HG03565 (cell line): Measurements from ENCODE around the gene PDIA6.

ENCODE experiments used
- ATAC-seq: cut with Tn5 transposase; IDR thresholded peaks from one replicate; pipeline ENCODE4 v1.9.1; 2021; ENCODE audit warnings: mild to moderate bottlenecking, moderate library complexity; ENCODE audit not compliant: unreplicated experiment

The PDIA6 gene

DNA sequence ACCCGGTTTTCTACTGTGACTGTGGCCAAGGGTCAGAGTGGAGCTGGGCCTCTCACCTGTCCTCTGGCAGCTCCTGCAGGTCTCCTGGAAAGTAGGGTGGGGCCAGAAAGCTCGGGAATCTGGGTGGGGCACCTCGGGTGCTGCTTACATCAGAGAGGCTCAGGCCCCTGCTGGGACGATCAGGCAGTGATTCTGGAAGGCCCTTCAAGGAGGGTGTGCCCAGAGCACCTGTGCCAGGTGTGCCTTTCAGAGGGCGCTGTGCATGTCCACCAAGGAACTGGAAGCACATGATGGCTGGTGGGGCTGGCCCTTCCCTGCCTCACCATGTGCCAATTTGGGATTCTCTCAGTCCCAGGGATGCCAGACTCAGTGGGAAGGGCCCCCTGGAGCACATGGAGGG lies 47.1 kb downstream of the PDIA6 start:
- no peak for ATAC-seq

DNA sequence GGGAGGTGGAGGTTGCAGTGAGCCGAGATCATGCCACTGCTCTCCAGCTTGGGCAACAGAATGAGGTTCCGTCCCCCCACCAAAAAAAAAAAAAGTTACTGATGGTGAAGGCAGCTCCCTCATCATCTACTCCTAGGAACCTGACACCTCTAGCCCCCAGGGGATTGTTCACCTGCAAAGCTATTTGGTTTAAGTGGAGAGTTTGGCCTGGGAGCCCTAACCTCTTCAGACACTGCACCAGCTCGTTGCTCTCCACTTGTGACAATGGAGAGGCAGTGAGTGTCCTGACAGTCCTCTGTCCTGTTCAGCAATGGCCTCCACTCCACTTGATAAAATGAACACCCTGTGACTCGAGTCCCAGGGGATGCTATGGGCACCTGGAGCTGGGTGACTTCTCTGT lies 47.7 kb downstream of the PDIA6 start:
- ATAC-seq, result no peak

DNA sequence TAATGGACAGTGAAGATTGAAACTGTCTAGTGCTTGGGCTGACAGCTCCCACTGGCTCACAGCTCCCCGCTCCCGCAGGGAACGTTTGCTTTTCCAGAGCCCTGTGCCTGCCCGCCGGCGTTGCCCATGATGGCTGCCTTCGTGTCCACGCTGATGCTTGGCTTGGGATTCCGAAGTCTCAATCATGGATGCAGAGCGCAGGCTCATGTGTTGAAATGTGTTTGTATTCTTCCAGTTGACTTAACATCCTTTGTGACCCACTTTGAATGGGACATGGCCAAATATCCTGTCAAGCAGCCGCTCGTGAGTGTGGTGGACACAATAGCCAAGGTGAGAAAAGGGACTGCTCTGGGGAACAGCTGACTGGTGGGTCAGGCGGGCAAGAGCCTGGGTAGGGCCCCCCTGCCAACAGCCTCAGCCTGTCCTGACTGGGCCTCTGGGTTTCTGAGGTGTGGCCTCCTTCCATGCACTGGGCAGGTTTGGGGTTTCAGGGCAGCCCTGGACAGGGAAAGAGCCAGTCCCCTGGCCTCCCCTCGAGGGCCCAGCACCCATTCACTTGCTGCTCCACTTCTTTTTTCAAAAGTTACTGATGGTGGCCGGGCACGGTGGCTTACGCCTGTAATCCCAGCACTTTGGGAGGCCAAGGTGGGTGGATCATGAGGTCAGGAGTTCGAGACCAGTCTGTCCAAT lies 48.3 kb downstream of the PDIA6 start:
- ATAC-seq, result no peak

DNA sequence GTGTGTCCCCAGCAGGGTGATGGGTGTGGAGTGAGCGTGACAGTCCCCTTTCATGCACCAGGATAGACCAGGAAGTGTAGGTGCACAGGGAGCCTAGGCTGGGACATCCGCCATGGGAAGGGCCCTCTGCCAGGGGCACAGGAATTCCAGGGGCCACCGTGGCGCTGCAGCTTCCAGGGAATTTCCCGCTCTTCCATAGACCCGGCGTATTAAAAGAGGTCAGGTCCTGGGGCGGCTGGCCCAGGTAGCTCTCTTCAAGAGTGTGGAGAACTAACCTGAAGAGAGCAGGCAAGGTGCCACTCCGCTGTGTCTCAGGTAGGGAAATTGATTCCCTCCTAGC lies 49.2 kb downstream of the PDIA6 start:
- no peak for ATAC-seq

DNA sequence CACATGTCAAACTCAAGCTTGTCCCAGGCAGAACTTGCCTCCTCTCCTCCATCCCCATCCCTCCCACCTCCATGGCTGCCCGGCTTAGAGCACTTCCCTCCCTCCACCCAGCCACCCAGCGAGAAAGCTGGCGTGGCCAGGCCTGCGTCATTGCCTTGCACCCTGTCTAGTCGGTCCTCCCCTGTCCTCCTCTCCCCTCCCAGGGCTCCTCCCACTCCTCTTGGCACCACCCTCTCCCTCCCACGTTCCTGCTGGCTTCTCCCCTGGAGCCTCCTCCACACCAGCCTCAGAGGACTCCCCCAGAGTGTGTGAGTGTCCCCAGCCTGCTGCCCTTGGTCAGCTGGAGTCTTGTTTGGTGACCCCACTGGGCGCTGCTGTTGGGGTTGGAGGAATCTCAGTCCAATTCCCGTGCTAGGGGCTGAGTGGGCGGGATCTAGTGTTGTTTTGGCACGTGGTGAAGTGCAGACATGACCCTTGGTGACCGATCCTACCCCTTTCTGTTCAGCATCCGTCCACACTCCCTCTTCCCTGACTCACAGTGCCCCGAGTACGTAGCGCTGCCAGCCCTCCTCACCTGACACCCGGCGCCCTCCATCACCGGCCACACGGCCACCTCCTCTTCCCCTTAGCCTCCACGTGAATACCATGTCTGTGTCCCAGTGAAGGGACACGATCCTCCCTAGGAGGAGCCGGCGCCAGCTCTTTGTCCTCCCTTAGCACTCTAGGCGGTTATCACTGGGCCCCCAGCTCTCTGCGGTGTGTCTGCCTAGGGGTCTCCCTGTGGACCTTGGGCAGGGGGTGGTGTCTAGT lies 49.7 kb downstream of the PDIA6 start:
- no peak for ATAC-seq

DNA sequence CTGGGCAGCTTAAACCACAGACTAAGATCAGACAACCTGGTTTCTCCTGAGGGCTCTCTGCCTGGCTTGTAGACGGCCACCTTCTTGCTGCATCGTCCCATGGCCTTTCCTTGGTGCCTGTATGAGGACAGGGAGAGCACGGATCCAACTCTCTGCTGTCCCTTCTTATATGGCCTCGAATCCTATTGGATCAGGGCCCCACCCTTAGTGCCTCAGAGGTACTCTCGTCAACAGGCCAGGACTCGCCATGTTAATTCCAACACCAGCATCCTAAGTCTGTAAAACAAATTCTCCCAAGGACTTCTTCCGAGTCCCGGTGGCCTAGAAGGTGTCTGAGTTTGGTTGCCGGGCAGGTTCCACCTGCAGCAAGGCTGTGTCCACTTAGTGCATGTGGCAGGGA lies 51.0 kb downstream of the PDIA6 start:
- ATAC-seq, result no peak

DNA sequence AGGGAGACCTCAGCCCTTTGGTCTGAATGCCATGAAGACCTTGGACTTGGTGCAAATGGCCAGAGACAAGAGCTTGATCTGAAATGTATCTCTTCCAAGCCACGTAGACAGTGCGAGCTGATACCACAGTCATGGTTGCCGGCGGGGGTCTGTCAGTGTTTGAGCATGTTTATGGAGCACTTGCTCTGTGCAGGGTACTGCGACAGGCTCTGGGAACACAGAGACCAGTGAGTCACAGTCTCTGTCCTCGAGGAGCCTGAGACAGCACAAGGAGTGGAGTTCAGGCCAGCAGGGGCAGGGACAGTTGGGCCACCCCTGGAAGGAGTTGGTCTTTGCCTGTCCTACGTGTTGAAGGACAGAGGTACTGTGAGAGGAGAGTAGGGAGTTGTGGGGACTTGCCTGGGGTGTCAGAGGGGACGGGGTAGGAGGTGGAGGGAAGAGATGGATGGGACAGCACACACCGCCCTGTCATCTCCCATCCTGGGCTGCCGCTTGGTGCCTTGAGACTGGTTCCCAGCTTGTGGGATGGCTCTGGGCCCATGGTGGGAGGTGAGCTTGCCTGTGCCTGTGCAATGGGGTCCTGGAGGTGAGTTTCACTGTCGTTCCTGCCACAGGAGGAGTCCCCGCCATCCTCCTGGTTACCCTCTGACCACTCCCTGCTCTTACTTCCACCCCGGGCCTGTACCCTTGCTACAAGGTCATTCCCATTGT lies 51.6 kb downstream of the PDIA6 start:
- ATAC-seq, result no peak

DNA sequence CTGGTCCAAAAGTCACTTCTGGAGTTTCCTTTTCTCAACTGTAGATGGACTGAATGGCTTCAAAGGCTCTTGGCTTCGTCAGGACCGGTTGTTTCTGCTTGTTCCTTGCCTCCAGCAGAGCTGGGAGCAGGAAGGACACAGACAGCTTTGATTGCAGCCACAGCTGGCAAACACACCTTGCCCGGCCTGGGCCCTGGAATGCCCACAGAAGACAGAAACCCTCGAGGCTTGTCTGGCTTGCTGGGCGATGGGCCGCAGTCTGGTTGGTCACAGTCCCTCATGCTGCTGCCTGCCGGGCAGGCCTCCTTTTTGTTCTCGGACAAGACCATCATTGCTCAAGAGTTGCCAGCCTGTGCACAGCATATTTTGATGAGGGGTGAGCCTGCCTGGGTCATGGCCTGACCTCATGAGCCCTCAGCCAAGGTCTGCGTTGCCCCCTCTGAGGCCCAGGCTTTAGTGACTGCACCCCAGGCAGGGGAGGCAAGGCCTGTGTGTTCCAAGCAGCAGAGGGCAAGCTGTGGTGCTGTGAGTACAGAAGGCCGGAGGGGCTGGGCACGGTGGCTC lies 53.4 kb downstream of the PDIA6 start:
- ATAC-seq, result no peak

DNA sequence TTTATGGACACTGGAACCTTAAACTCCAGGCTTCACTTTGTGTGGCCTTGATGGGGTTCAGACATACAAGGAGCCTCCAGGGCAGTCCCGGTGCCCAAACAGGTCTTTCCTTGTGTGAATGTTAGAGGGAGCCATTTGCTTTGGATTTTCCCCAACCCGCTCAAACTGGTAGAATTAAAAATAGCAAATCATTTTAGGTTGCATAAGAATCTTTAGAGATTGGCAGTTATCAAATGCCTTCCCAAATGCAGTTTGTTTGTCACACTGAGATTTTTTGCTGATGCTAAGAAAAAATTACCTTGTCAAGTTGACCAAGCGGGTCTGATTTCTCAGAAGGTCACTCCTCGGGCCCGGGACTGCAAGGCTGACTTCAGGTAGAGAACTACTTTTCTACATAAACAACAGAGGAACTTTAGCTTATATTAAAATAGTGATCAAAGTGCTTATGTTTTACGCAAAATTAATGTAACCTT lies 54.7 kb downstream of the PDIA6 start:
- ATAC-seq, result no peak

DNA sequence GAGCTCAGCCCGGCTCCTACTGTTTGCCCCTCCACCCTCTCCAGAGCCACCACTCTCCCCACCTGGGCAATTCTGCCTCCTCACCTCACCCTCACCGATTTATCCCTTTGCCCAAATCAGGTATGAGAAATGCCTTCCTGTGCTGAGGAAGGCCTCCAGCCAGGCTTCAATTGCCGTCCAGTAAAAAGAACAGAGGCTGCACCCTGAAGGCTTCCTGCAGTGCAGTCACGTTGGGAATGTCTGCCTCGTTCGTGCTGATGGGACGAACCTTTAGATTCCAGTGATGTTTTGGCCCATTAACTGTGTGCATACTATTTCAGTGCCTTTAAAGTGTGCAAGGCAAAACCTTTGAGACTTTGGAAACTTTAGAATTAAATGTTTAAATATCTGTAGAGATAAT lies 57.0 kb downstream of the PDIA6 start:
- ATAC-seq, result no peak

DNA sequence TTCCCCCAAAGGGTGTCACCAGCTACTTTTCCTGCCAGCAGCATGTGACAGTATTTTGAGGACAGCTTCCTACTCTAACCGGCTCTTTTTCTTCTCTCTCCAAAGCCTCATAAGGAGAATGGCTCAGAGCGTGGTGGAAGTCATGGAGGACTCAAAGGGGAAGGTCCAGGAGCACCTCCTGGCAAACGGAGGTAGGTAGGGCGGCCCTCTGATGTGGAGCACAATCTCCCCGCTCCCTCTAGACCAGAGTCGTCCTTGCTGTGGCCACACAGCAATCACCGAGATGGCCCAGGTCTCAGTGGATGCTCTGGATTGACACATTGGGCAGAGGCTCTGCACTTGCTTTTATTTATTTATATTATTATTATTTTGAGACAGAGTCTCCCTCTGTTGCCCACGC lies 58.7 kb downstream of the PDIA6 start:
- ATAC-seq, result no peak

DNA sequence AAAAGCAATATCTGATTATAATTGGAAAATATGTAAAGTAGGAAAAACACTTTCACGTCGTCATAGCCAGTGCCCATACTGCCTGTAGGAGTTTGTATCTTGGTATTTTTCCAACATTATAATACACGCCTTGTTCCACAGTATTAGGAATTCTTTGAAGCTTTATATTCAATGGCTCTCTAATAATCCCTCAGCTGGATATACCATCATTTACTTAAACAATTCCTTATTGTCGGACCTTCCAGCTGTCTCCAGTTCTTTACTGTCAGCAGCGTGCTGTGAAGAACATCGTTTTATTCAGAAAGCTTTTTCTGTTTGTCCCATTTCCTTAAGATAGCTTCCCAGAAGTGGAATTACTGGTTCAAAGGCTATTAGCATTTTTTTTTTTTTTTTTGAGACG lies 59.4 kb downstream of the PDIA6 start:
- ATAC-seq, result no peak

DNA sequence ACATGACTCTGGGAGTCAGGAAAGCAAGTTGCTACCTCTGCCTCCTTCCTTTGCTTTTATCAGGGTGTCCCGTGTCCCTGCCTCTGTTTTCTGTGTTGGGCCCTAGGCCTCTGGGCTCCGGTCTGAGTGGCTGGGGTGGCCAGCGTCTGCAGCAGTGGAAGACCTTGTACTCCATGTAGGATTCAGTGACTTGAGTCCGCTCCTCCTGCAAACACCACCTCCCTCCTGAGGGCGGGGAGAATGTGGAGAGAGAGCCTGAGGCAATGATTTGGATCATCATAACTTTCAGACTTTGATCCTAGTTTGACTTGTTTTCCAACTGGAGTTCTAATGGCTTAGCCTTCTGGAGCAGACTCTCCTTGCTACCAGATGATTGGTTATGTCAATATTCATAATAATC lies 60.3 kb downstream of the PDIA6 start:
- no peak for ATAC-seq

DNA sequence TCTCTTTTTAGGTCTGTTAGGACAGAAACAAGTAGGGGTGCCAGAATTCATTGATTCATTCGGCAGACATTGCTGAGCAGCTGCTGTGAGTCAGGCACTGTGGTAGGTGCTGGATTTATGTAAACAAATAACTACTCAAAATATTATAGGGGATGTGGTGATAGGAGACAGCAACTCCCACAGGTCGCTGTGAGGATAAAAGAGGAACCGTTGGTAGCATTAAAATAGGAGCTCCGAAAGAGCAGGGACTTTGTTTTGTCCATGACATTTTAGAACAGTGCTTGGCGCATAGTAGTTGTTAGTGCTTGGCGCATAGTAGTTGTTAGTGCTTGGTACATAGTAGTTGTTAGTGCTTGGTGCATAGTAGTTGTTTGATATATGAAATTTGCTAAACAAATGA lies 62.0 kb downstream of the PDIA6 start:
- ATAC-seq, result no peak

DNA sequence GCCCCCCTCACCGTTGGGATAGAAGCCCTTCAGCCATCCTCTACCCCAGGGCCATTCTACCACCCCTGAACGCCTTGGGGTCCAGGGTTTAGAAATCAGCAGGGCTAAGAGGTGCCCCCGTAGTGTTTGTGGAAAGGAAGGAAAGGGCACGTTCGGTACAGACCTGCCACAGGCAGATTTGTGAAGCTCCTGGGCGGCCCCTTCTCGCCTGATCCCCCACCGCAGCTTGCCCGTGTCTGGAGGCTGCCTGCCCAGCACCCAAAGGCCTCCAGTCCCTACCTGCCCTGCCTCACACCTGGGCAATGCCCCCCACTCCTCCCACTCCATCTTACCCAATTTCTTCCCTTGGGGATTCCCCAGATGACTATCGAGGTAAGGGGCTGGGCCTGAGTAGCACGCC lies 69.9 kb downstream of the PDIA6 start:
- no peak for ATAC-seq

DNA sequence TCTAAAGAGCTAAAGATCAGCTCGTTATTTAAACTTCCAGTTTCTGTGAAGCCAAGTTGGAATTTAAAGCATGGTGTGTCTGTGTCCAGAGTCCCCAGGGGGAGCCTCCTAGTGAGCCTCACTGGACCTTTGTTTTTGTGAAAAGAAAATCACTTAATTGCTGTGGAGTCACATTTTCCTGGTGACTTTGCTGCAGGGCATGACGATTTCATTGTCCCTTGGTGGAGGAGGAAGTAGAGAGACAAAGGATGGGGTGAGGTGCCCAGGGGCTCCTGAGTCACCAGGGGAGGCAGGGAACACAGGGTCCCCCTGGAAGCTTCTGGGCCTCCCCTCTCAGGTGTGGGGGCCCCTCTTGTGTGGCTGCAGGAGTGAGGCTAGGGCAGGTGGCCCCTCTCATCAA lies 71.4 kb downstream of the PDIA6 start:
- no peak for ATAC-seq

DNA sequence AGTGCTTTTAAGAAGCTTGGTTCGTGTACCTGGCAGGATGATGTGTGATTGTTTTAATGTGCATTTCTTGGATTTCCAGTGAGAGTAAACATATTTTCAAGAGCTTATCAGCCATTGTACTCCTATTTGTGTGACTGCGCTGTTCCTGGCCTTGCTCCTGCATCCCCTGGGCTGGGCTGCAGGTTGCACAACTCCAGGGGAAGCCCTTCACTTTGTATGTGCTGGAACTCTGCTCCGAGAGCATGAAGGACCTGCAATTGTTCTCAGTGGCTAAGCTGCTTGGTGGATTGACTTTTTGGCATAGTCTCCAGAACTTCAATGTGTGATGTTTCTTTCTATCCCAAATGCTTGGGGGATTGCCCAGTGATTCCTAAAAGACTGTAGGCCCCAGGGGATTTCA lies 72.4 kb downstream of the PDIA6 start:
- ATAC-seq, result no peak

DNA sequence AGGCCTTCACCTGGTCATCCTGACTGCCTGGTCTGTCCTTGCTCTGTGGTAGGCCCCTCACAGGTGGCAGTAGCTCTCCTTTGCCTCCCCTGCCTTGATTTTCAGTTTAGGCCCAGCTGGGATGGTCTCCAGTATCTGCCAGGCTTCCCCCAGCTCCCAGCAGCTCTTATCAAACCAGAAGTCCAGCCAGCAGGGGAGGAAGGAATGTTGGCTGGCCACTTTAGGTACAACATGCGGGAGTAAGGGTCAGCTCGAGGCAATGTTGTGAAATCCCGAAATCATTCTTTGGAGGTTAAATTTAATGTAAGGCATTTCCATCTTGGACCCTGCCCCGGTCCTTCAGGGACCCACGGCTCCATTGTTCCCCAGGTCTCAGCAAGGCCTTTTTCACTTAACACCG lies 74.4 kb downstream of the PDIA6 start:
- ATAC-seq, result no peak

DNA sequence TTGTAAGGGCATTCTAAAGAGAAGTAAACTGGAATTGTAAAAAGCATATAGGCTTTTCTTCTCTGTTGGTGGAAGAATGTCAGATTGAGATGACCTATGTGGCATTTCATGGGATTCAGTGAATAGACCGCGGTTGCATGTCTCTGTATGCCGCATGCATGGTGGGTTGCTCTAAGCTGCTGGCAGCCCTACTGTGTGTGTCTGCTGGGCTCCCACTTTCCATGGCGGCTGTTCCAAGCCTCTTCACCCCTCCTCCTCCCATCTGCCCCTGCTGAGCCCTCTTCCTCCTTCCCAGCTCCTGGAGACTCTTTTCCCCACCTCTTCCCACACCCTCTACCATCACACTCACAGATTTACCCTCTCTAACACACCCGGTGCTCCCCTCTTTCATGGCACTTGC lies 78.6 kb downstream of the PDIA6 start:
- no peak for ATAC-seq

DNA sequence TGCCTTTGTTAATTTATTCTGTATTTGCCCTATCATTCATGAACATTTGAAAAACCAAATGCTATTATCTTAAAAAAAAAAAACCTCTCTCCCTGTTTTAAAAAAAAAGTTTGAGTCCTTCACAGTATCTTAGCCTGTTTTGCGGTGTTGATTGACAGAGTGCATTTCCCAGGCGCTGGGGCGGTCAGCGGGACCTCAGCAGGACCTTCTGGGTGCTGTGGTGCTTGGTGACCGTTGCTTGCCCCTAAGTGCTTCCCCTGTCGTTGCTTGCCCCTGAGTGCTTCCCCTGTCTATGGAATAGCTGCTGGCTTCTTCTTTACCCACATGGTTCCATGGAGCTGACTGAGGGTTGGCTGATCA lies 79.0 kb downstream of the PDIA6 start:
- ATAC-seq, result no peak
